K562 (cell line): Measurements from ENCODE around the gene SIGLEC9. TPM values are rescaled to one million over a fixed set of nuclear protein-coding genes. Genes with fewer than 3 reads are reported as not detected.

Experiments used
- ATAC-seq: fragments of 200-7000 bp; cut with Tn5 transposase; 3 replicates; pipeline ENCODE4 v1.9.1; 2020; ENCODE audit warnings: moderate library complexity
- BruUV-seq: library from RNA; stranded (reverse); fragments of 400-500 nt; replicated peaks from 2 replicates; lab custom pipeline; 2021; lab: Mats Ljungman, UMichigan
- CTCF ChIA-PET: fragments of 300-600 bp; formaldehyde crosslinking; extraction: SDS; loops from one replicate; lab custom pipeline; 2021; ENCODE audit warnings: low intra/inter-chr PET ratio; lab: Yijun Ruan, JAX
- POLR2A ChIA-PET: fragments of 300-600, 350-650 bp; sonication (Branson Sonifier 250); formaldehyde crosslinking; extraction: SDS; loops from one replicate; lab custom pipeline; 2021; ENCODE audit warnings: antibody characterized with exemption, inconsistent platforms; lab: Yijun Ruan, JAX
- DNase-seq, 4 experiments: peaks; one replicate each; pipeline versions ENCODE4 v3.0.0 to v3.0.0-alpha.2; 2011 to 2018; ENCODE audit warnings: low spot score in 3 of 4, mixed read lengths in 3 of 4; ENCODE audit errors: extremely low read depth in 1 of 4
- FAIRE-seq: peaks from 2 replicates; lab custom pipeline; 2011; peaks lifted over from hg19 to GRCh38; lab: Jason Lieb, UNC
- H2AFZ ChIP-seq: 2 replicates; pipeline ENCODE4 v1.6.0; 2011; ENCODE audit warnings: low read depth, low read length, control low read depth, inconsistent platforms
- H3K27ac ChIP-seq: fragments of 200-600 bp; 3 replicates; pipeline ENCODE4 v1.8.0; 2011; ENCODE audit warnings: low read depth, mild to moderate bottlenecking, control low read depth, inconsistent platforms, low read length, moderate library complexity, mixed read lengths; ENCODE audit errors: extremely low read depth
- H3K27me3 ChIP-seq, 2 experiments: fragments of 300-600 bp in 1 of 2; 2 replicates in 1 of 2; 3 replicates in 1 of 2; pipeline versions ENCODE4 v1.6.0 to v1.8.0; 2011; ENCODE audit warnings: inconsistent platforms in 2 of 2, low read length in 2 of 2, mild to moderate bottlenecking in 1 of 2, mixed read lengths in 1 of 2, moderate library complexity in 1 of 2; ENCODE audit not compliant: control insufficient read depth in 2 of 2, insufficient read depth in 2 of 2
- H3K36me3 ChIP-seq: fragments of 300-600 bp; 3 replicates; pipeline ENCODE4 v1.8.0; 2011; ENCODE audit warnings: mild to moderate bottlenecking, low read length, inconsistent platforms; ENCODE audit not compliant: control insufficient read depth, insufficient read depth
- H3K4me1 ChIP-seq, 2 experiments: fragments of 200-600 bp in 1 of 2; replicated peaks in 1 of 2; 2 replicates in 1 of 2; 3 replicates in 1 of 2; pipeline versions ENCODE4 v1.5.1 to v1.8.0; 2011; ENCODE audit warnings: inconsistent platforms in 2 of 2, low read length in 2 of 2, mild to moderate bottlenecking in 1 of 2, mixed read lengths in 1 of 2, moderate library complexity in 1 of 2; ENCODE audit not compliant: control insufficient read depth in 2 of 2, insufficient read depth in 2 of 2
- H3K4me2 ChIP-seq: 2 replicates; pipeline ENCODE4 v1.6.1; 2011; ENCODE audit warnings: low read length, control low read depth, inconsistent platforms, mixed read lengths; ENCODE audit not compliant: insufficient read depth
- H3K4me3 ChIP-seq: fragments of 200-600 bp; sonication (generic), shearing (Covaris generic); 2 replicates; pipeline ENCODE4 v1.5.1; 2016; ENCODE audit warnings: control low read depth, inconsistent platforms
- H3K79me2 ChIP-seq: fragments of 200-600 bp; 3 replicates; pipeline ENCODE4 v1.8.0; 2011; ENCODE audit warnings: low read length, inconsistent platforms; ENCODE audit not compliant: control insufficient read depth, insufficient read depth
- H3K9ac ChIP-seq, 2 experiments: 2 replicates each; pipeline versions ENCODE4 v1.6.0 to v1.6.1; 2011; ENCODE audit warnings: low read depth in 2 of 2, low read length in 2 of 2, control low read depth in 1 of 2, inconsistent platforms in 1 of 2, mild to moderate bottlenecking in 1 of 2, mixed read lengths in 1 of 2; ENCODE audit not compliant: insufficient read depth in 1 of 2
- H3K9me1 ChIP-seq: one replicate; pipeline ENCODE4 v1.6.0; 2011; ENCODE audit warnings: inconsistent platforms, mild to moderate bottlenecking, low read length, moderate library complexity; ENCODE audit not compliant: control insufficient read depth, insufficient read depth
- H3K9me3 ChIP-seq: replicated peaks from 2 replicates; pipeline ENCODE4 v1.5.1; 2011; ENCODE audit warnings: low read depth, low read length, inconsistent platforms; ENCODE audit not compliant: control insufficient read depth, insufficient read depth
- H4K20me1 ChIP-seq: replicated peaks from 2 replicates; pipeline ENCODE4 v1.6.1; 2011; ENCODE audit warnings: low read length, inconsistent platforms, mixed read lengths; ENCODE audit not compliant: control insufficient read depth, insufficient read depth
- CREB1 ChIP-seq, 2 experiments: sonication (generic) in 1 of 2; formaldehyde crosslinking in 1 of 2; IDR thresholded peaks; 2 replicates each; pipeline versions ENCODE4 v1.6.1 to v1.8.0; 2012 to 2022; ENCODE audit warnings: inconsistent platforms in 1 of 2, mild to moderate bottlenecking in 1 of 2, missing genetic modification reagents in 1 of 2, moderate library complexity in 1 of 2
- FOXA3 ChIP-seq, 2 experiments: fragments of 450-650 bp in 1 of 2; sonication (generic) in 1 of 2; formaldehyde crosslinking; IDR thresholded peaks in 1 of 2; conservative IDR thresholded peaks in 1 of 2; 2 replicates each; pipeline versions ENCODE4 v1.4.0 to v1.8.0; 2020 to 2022; ENCODE audit warnings: mild to moderate bottlenecking in 2 of 2, missing genetic modification reagents in 1 of 2
- KAT8 ChIP-seq: fragments of 450-650 bp; IDR thresholded peaks from 2 replicates; pipeline ENCODE4 v1.6.1; 2016; ENCODE audit warnings: low read depth, mild to moderate bottlenecking
- PRPF4 ChIP-seq: fragments of 200-400 bp; formaldehyde crosslinking; IDR thresholded peaks from one replicate; pipeline ENCODE4 v1.6.1; 2017; ENCODE audit warnings: low read length, low read depth, mild to moderate bottlenecking; ENCODE audit not compliant: insufficient read depth, poor library complexity, severe bottlenecking
- RAD51 ChIP-seq: fragments of 450-650 bp; IDR thresholded peaks from 2 replicates; pipeline ENCODE4 v1.7.1; 2016; ENCODE audit warnings: low read depth, mild to moderate bottlenecking, borderline replicate concordance
- SMAD4 ChIP-seq: fragments of 250-450 bp; sonication (Bioruptor Pico); conservative IDR thresholded peaks from 2 replicates; pipeline ENCODE4 v1.8.0; 2021; ENCODE audit warnings: inconsistent platforms, mild to moderate bottlenecking, moderate library complexity
- STAT5B ChIP-seq: fragments of 250-450 bp; sonication (Bioruptor Pico); IDR thresholded peaks from 2 replicates; pipeline ENCODE4 v1.8.0; 2021; ENCODE audit warnings: mild to moderate bottlenecking, inconsistent platforms
- TBL1XR1 ChIP-seq, 2 experiments: IDR thresholded peaks; 2 replicates each; pipeline ENCODE4 v1.6.1; 2012; ENCODE audit warnings: improper control_type of control experiment in 2 of 2, low read length in 2 of 2, mild to moderate bottlenecking in 1 of 2
- ZNF124 ChIP-seq: sonication (generic); formaldehyde crosslinking; IDR thresholded peaks from 2 replicates; pipeline ENCODE4 v1.8.1; 2022; ENCODE audit warnings: missing genetic modification reagents
- ZNF384 ChIP-seq: IDR thresholded peaks from 2 replicates; pipeline ENCODE4 v1.6.1; 2012; ENCODE audit warnings: low read depth, low read length, improper control_type of control experiment
- ZNF75A ChIP-seq: fragments of 450-650 bp; formaldehyde crosslinking; IDR thresholded peaks from 2 replicates; pipeline ENCODE4 v1.4.0; 2020; ENCODE audit warnings: mild to moderate bottlenecking
- WGBS: fragments of 100-300 bp; shearing (Covaris generic); methylation state at CpG from one replicate; pipeline ENCODE4 v1.1.6; 2016; ENCODE audit warnings: low coverage, mixed read lengths; ENCODE audit not compliant: insufficient coverage; ENCODE audit errors: missing lambda C conversion rate; 5-methylcytosine and 5-hydroxymethylcytosine counted together
- in situ Hi-C: fragments of 300-500 bp; cut with MboI; formaldehyde crosslinking; loops from 4 replicates; pipeline ENCODE4 v1.15.0; 2018; ENCODE audit warnings: inconsistent platforms, mixed read lengths
- intact Hi-C: fragments of 100-400 bp; cut with micrococcal nuclease; formaldehyde crosslinking; loops from 2 replicates; pipeline ENCODE4 v1.14.2; 2022
- polyA plus RNA-seq, 8 experiments: library from polyadenylated mRNA; depleted of rRNA in 4 of 8; stranded (reverse) in 5 of 8; unstranded in 3 of 8; fragments of >200 nt; fragmentation: Nextera tagmentation in 2 of 8; fragmentation: Illumina TruSeq in 1 of 8; extraction: Ambion mirVana in 2 of 8; extraction: Trizol in 1 of 8; gene quantifications; 2 replicates each; pipeline versions ENCODE4 v1.2.1 to v1.2.3, GENCODE V29; 2011 to 2014; ENCODE audit warnings: inconsistent platforms in 1 of 8, missing spikeins in 1 of 8
- total RNA-seq, 7 experiments: library from RNA; depleted of rRNA in 6 of 7; stranded (reverse); fragments of >200 nt in 6 of 7; fragmentation: Illumina TruSeq in 2 of 7; extraction: Trizol in 2 of 7; gene quantifications; 2 replicates each; pipeline versions ENCODE4 v1.2.1 to v1.2.3, GENCODE V29; 2011 to 2021; ENCODE audit warnings: low replicate concordance in 1 of 7
- TF ChIP-seq, protein P1 (sequence below): fragments of 450-650 bp; formaldehyde crosslinking; IDR thresholded peaks from 2 replicates; pipeline ENCODE4 v1.4.0; 2020; ENCODE audit warnings: mild to moderate bottlenecking
- TF ChIP-seq, protein P2 (sequence below): fragments of 450-650 bp; IDR thresholded peaks from 2 replicates; pipeline ENCODE4 v1.6.1; 2016; ENCODE audit warnings: missing biosample characterization, missing genetic modification characterization

Gene SIGLEC9
- total and polyA plus RNA-seq, 9 of the 15 experiments (the other 6 are each of a cell fraction or from before 2014, with no cell fraction given): 0.09 to 0.34 (median 0.22) TPM; not detected in 4

DNA sequence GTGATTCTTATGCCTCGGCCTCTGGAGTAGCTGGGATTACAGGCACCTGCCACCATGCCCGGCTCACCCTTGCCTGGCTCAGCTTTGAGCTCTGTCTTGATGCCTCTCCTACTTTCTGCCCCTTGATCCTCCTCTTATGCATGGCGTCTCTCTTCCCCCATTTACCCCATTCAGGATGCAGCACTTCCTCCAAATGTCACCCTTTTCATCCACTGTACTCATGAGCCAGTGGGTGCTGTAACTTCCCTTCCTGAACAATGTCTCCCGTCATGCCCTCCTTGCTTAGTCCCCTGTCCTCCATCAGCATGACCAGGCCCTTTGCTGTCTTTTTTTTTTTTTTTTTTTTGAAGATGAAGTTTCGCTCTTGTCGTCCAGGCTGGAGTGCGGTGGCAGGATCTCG lies 3.4 kb upstream of the SIGLEC9 start:
- ATAC-seq (no peak), DNase-seq (no peak), FAIRE-seq (no peak)
- Histone ChIP-seq H3K27me3 (peaks cover 13 to 47% of the 10 kb centered on the region in 2 experiments; a peak in 4 of 5 replicates), H3K4me2 (no peak overlapping the region), H2AFZ (no peak overlapping the region), H3K79me2 (no peaks in the 10 kb centered on the region), H3K9ac (no peak overlapping the region), H4K20me1 (no peaks in the 10 kb centered on the region), H3K4me1 (peaks cover 9 to 19% of the 10 kb centered on the region in 2 experiments; a peak in 4 of 5 replicates), H3K9me3 (no peaks in the 10 kb centered on the region), H3K27ac (no peak overlapping the region), H3K9me1 (no peaks in the 10 kb centered on the region), H3K36me3 (no peaks in the 10 kb centered on the region), H3K4me3 (no peak overlapping the region)
- no TSS peak for BruUV-seq
- intact Hi-C loops: no loop called here
- in situ Hi-C loops: no loop called here
- WGBS: 46% methylated on average over 8 of the region's 8 CpGs
- CTCF ChIA-PET: no interaction called here
- TF ChIP-seq FOXA3 (CRISPR knock-in tag; conservative IDR thresholded peaks at IDR 0.05 in 1 of 2, IDR thresholded peaks at IDR 0.05 in 1 of 2) (no peak), TBL1XR1 (IDR thresholded peaks at IDR 0.05; ENCODE audit: low read length in 2 of 2) (no peak), RAD51 (no peak), PRPF4 (no peak), ZNF75A (CRISPR knock-in tag) (no peak), ZNF124 (CRISPR knock-in tag) (no peak), CREB1 (IDR thresholded peaks at IDR 0.05) (no peak), CREB1 (CRISPR knock-in tag; IDR thresholded peaks at IDR 0.05) (no peak), STAT5B (CRISPR knock-in tag) (no peak), SMAD4 (CRISPR knock-in tag) (no peak), ZNF384 (no peak), KAT8 (no peak)
- TF ChIP-seq, protein P1, sequence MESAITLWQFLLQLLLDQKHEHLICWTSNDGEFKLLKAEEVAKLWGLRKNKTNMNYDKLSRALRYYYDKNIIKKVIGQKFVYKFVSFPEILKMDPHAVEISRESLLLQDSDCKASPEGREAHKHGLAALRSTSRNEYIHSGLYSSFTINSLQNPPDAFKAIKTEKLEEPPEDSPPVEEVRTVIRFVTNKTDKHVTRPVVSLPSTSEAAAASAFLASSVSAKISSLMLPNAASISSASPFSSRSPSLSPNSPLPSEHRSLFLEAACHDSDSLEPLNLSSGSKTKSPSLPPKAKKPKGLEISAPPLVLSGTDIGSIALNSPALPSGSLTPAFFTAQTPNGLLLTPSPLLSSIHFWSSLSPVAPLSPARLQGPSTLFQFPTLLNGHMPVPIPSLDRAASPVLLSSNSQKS (CRISPR knock-in tag): no peak
- TF ChIP-seq, protein P2, sequence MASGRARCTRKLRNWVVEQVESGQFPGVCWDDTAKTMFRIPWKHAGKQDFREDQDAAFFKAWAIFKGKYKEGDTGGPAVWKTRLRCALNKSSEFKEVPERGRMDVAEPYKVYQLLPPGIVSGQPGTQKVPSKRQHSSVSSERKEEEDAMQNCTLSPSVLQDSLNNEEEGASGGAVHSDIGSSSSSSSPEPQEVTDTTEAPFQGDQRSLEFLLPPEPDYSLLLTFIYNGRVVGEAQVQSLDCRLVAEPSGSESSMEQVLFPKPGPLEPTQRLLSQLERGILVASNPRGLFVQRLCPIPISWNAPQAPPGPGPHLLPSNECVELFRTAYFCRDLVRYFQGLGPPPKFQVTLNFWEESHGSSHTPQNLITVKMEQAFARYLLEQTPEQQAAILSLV (tag): no peak
- POLR2A ChIA-PET: no interaction called here
